SK-N-SH (cell line): ENCODE measurements around the gene ZNF579. TPM values are rescaled to one million over a fixed set of nuclear protein-coding genes. Genes with fewer than 3 reads are reported as not detected.

Source experiments
- CTCF ChIA-PET: fragments of 300-600, 350-600 bp; formaldehyde crosslinking; extraction: SDS; loops from one replicate; lab custom pipeline; 2021; lab: Yijun Ruan, JAX
- POLR2A ChIA-PET: fragments of 350-600 bp; sonication (Branson Sonifier 250); formaldehyde crosslinking; extraction: SDS; loops from one replicate; lab custom pipeline; 2020; ENCODE audit warnings: antibody characterized with exemption, inconsistent platforms; lab: Yijun Ruan, JAX
- DNase-seq: peaks from one replicate; pipeline ENCODE4 v3.0.0; 2012
- H2AFZ ChIP-seq: fragments of 200-600 bp; sonication (generic); 2 replicates; pipeline ENCODE4 v1.8.1; 2016; ENCODE audit warnings: antibody characterized with exemption, mild to moderate bottlenecking, low read depth
- H3F3A ChIP-seq: fragments of 200-600 bp; sonication (generic); replicated peaks from 2 replicates; pipeline ENCODE3; 2016; ENCODE audit warnings: antibody characterized with exemption, mild to moderate bottlenecking; ENCODE audit not compliant: insufficient read depth
- H3K27ac ChIP-seq, 2 experiments: fragments of 200-500 bp in 1 of 2; fragments of 200-600 bp in 1 of 2; sonication (Bioruptor generic) in 1 of 2; sonication (generic), shearing (Covaris generic) in 1 of 2; 2 replicates each; pipeline versions ENCODE4 v1.5.1 to v1.6.1; 2014 to 2016; ENCODE audit warnings: low read depth in 2 of 2, inconsistent platforms in 1 of 2, low read length in 1 of 2, mild to moderate bottlenecking in 1 of 2, mixed read lengths in 1 of 2
- H3K27me3 ChIP-seq: fragments of 200-600 bp; sonication (generic), shearing (Covaris generic); 2 replicates; pipeline ENCODE4 v1.6.1; 2016; ENCODE audit warnings: mixed run types; ENCODE audit not compliant: insufficient read depth
- H3K36me3 ChIP-seq, 2 experiments: fragments of 200-500 bp in 1 of 2; fragments of 200-600 bp in 1 of 2; sonication (Bioruptor generic) in 1 of 2; sonication (generic) in 1 of 2; replicated peaks in 1 of 2; 2 replicates each; pipeline versions ENCODE3 to v1.5.1; 2014 to 2016; ENCODE audit warnings: low read length in 1 of 2, mild to moderate bottlenecking in 1 of 2; ENCODE audit not compliant: insufficient read depth in 2 of 2, control insufficient read depth in 1 of 2
- H3K4me1 ChIP-seq, 2 experiments: fragments of 200-500 bp in 1 of 2; fragments of 200-600 bp in 1 of 2; sonication (Bioruptor generic) in 1 of 2; sonication (generic), shearing (Covaris generic) in 1 of 2; 2 replicates each; pipeline versions ENCODE4 v1.5.1 to v1.6.1; 2014 to 2016; ENCODE audit warnings: low read depth in 1 of 2, low read length in 1 of 2, mixed run types in 1 of 2; ENCODE audit not compliant: insufficient read depth in 2 of 2, control insufficient read depth in 1 of 2
- H3K4me2 ChIP-seq: fragments of 200-600 bp; sonication (generic), shearing (Covaris generic); 2 replicates; pipeline ENCODE4 v1.6.1; 2017; ENCODE audit warnings: mixed run types
- H3K4me3 ChIP-seq, 2 experiments: fragments of 200-500 bp in 1 of 2; fragments of 200-600 bp in 1 of 2; sonication (Bioruptor generic) in 1 of 2; sonication (generic), shearing (Covaris generic) in 1 of 2; 2 replicates each; pipeline versions ENCODE4 v1.5.1 to v1.8.1; 2014 to 2016; ENCODE audit warnings: low read depth in 2 of 2, inconsistent platforms in 1 of 2, low read length in 1 of 2, mild to moderate bottlenecking in 1 of 2, mixed read lengths in 1 of 2, moderate library complexity in 1 of 2
- H3K79me2 ChIP-seq: fragments of 200-600 bp; sonication (generic); 2 replicates; pipeline ENCODE4 v1.8.1; 2017; ENCODE audit warnings: mild to moderate bottlenecking; ENCODE audit not compliant: insufficient read depth
- H3K9ac ChIP-seq: fragments of 200-600 bp; sonication (generic); 2 replicates; pipeline ENCODE4 v1.6.1; 2017; ENCODE audit warnings: mixed run types
- H3K9me2 ChIP-seq: fragments of 200-600 bp; sonication (generic); 2 replicates; pipeline ENCODE4 v1.6.1; 2017; ENCODE audit warnings: mixed run types
- H3K9me3 ChIP-seq: fragments of 200-600 bp; sonication (generic); 2 replicates; pipeline ENCODE4 v1.6.1; 2017; ENCODE audit warnings: mixed run types, mild to moderate bottlenecking, moderate library complexity
- H4K20me1 ChIP-seq: fragments of 200-600 bp; sonication (generic); 2 replicates; pipeline ENCODE4 v1.6.1; 2017; ENCODE audit warnings: mild to moderate bottlenecking, mixed run types; ENCODE audit not compliant: insufficient read depth
- ELF1 ChIP-seq: IDR thresholded peaks from 2 replicates; pipeline ENCODE4 v1.4.0; 2012
- EP300 ChIP-seq, 2 experiments: IDR thresholded peaks; 2 replicates each; pipeline versions ENCODE4 v1.4.0 to v1.6.1; 2012; ENCODE audit warnings: borderline replicate concordance in 1 of 2, low read depth in 1 of 2, low read length in 1 of 2
- EZH2phosphoT487 ChIP-seq: fragments of 200-600 bp; sonication (generic); IDR thresholded peaks from 2 replicates; pipeline ENCODE4 v1.6.1; 2017; ENCODE audit warnings: low read depth, mixed run types, mild to moderate bottlenecking, antibody characterized with exemption, moderate library complexity, borderline replicate concordance
- GATA2 ChIP-seq: sonication (generic); formaldehyde crosslinking; IDR thresholded peaks from 2 replicates; pipeline ENCODE4 v1.5.0; 2020; ENCODE audit warnings: mild to moderate bottlenecking, missing genetic modification reagents
- IRF3 ChIP-seq: fragments of 150-350 bp; IDR thresholded peaks from 2 replicates; pipeline ENCODE4 v1.6.1; 2016; ENCODE audit warnings: mild to moderate bottlenecking, low read depth, low read length
- JUND ChIP-seq: IDR thresholded peaks from 2 replicates; pipeline ENCODE4 v1.4.0; 2012
- MXI1 ChIP-seq: IDR thresholded peaks from 2 replicates; pipeline ENCODE4 v1.6.1; 2012; ENCODE audit warnings: mild to moderate bottlenecking, low read depth, low read length, improper control_type of control experiment
- NFIC ChIP-seq: IDR thresholded peaks from 2 replicates; pipeline ENCODE4 v1.4.0; 2012; ENCODE audit warnings: borderline replicate concordance
- RCOR1 ChIP-seq: fragments of 150-350 bp; IDR thresholded peaks from 2 replicates; pipeline ENCODE4 v1.6.1; 2017; ENCODE audit warnings: antibody characterized with exemption, low read length
- RXRA ChIP-seq: IDR thresholded peaks from 2 replicates; pipeline ENCODE4 v1.4.0; 2012; ENCODE audit warnings: low read depth, mild to moderate bottlenecking, borderline replicate concordance
- SIN3A ChIP-seq: IDR thresholded peaks from 2 replicates; pipeline ENCODE4 v1.6.1; 2012; ENCODE audit warnings: low read depth, mild to moderate bottlenecking, low read length, moderate library complexity, borderline replicate concordance
- SMC3 ChIP-seq: IDR thresholded peaks from 2 replicates; pipeline ENCODE4 v1.6.1; 2012; ENCODE audit warnings: low read depth, low read length, improper control_type of control experiment
- TAF1 ChIP-seq: IDR thresholded peaks from 2 replicates; pipeline ENCODE4 v1.6.1; 2012; ENCODE audit warnings: low read depth, mild to moderate bottlenecking, low read length, moderate library complexity, borderline replicate concordance
- TEAD4 ChIP-seq: IDR thresholded peaks from 2 replicates; pipeline ENCODE4 v1.4.0; 2012; ENCODE audit warnings: mild to moderate bottlenecking, borderline replicate concordance; ENCODE audit not compliant: insufficient read depth
- ZBTB33 ChIP-seq: IDR thresholded peaks from 2 replicates; pipeline ENCODE4 v1.4.0; 2012; ENCODE audit warnings: low read depth, borderline replicate concordance
- WGBS: methylation state at CpG from one replicate; pipeline ENCODE4 v1.1.6; 2017; ENCODE audit warnings: low lambda C conversion rate; 5-methylcytosine and 5-hydroxymethylcytosine counted together
- polyA plus RNA-seq, 3 experiments: library from polyadenylated mRNA; depleted of rRNA; stranded (reverse); fragments of >200 nt; gene quantifications; 2 replicates each; pipeline ENCODE4 v1.2.3, GENCODE V29; 2012
- TF ChIP-seq, protein P1 (sequence below): IDR thresholded peaks from 2 replicates; pipeline ENCODE4; 2012
- TF ChIP-seq, protein P2 (sequence below): IDR thresholded peaks from 2 replicates; pipeline ENCODE4 v1.4.0; 2012; ENCODE audit warnings: low read depth, borderline replicate concordance

ZNF579 gene
- polyA plus RNA-seq, 1 of the 3 experiments (the other 2 are of a cell fraction): 5.9 TPM

GRCh38 chr19:55614711-55615542 lies 34.3 kb upstream of the ZNF579 start:
- Histone ChIP-seq H3K36me3 (peaks cover 4 to 33% of the 10 kb centered on the region in 2 experiments), H3K4me1 (no peaks in the 10 kb centered on the region; a peak in 1 of 4 replicates), H4K20me1 (peaks cover 27% of the 10 kb centered on the region), H3K9ac (no peak overlapping the region), H3K27me3 (no peaks in the 10 kb centered on the region), H3K9me2 (no peaks in the 10 kb centered on the region), H3K27ac (no peak overlapping the region), H3F3A (peaks cover 10% of the 10 kb centered on the region), H2AFZ (no peak overlapping the region), H3K79me2 (peaks cover 32% of the 10 kb centered on the region), H3K9me3 (no peaks in the 10 kb centered on the region), H3K4me2 (no peak overlapping the region), H3K4me3 (no peak overlapping the region)
- DNase-seq: peak; percentile 30
- CTCF ChIA-PET: interaction anchor here (1.3 kb wide), 1 partner anchor 17 kb away, joined by 4 read pairs; no protein-coding TSS in a partner anchor
- POLR2A ChIA-PET: no interaction called here
- TF ChIP-seq ZBTB33 (no peak), ELF1 (no peak), MXI1 (no peak), TEAD4 (no peak), GATA2 (CRISPR knock-in tag) (no peak), EZH2phosphoT487 (no peak), TAF1 (no peak), JUND (no peak), RCOR1 (no peak), RXRA (no peak), EP300 (IDR thresholded peaks at IDR 0.05; ENCODE audit: borderline replicate concordance in 1 of 2, low read depth in 1 of 2, low read length in 1 of 2) (no peak), NFIC (no peak), IRF3 (no peak), SMC3 (no peak), SIN3A (no peak)
- TF ChIP-seq, protein P1, sequence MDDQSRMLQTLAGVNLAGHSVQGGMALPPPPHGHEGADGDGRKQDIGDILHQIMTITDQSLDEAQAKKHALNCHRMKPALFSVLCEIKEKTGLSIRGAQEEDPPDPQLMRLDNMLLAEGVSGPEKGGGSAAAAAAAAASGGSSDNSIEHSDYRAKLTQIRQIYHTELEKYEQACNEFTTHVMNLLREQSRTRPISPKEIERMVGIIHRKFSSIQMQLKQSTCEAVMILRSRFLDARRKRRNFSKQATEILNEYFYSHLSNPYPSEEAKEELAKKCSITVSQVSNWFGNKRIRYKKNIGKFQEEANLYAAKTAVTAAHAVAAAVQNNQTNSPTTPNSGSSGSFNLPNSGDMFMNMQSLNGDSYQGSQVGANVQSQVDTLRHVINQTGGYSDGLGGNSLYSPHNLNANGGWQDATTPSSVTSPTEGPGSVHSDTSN: no peak
- TF ChIP-seq, protein P2, sequence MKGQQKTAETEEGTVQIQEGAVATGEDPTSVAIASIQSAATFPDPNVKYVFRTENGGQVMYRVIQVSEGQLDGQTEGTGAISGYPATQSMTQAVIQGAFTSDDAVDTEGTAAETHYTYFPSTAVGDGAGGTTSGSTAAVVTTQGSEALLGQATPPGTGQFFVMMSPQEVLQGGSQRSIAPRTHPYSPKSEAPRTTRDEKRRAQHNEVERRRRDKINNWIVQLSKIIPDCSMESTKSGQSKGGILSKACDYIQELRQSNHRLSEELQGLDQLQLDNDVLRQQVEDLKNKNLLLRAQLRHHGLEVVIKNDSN: no peak
- WGBS: 96% methylated on average over 72 of the region's 98 CpGs
